Breast epithelium (tissue), 4 donors: ENCODE data around the gene GCNT4. TPM values are rescaled to one million over a fixed set of nuclear protein-coding genes. Genes with fewer than 3 reads are reported as not detected.
"Not testable (repeated sequence)": the region's sequence is repeated elsewhere in the genome, so short reads cannot be mapped to it uniquely, and the experiment has no call there.

Experiments
- DNase-seq, 2 donors: peaks; one replicate each; pipeline ENCODE4 v3.0.0-alpha.2; 2019; ENCODE audit warnings: low spot score in 2 of 2
- H3K27ac ChIP-seq, 2 donors: fragments of 200-600 bp; sonication (generic) in 1 of 2; one replicate each; pipeline ENCODE4 v1.5.1; 2016 to 2019; ENCODE audit warnings: mild to moderate bottlenecking in 1 of 2
- H3K27me3 ChIP-seq, 2 donors: fragments of 200-600 bp; sonication (generic) in 1 of 2; one replicate each; pipeline versions ENCODE4 v1.5.1 to v1.6.0; 2017 to 2019; ENCODE audit warnings: control low read depth in 1 of 2, mild to moderate bottlenecking in 1 of 2
- H3K36me3 ChIP-seq: fragments of 200-600 bp; one replicate; pipeline ENCODE4 v1.5.1; 2019
- H3K4me1 ChIP-seq, 2 donors: fragments of 200-600 bp; sonication (generic); one replicate each; pipeline ENCODE4 v1.5.1; 2016 to 2019; ENCODE audit warnings: control low read depth in 1 of 2
- H3K4me3 ChIP-seq, 3 donors: fragments of 200-600 bp; sonication (generic); 1 replicate in 2 of 3; 2 replicates in 1 of 3; pipeline ENCODE4 v1.5.1; 2016 to 2019; ENCODE audit warnings: mild to moderate bottlenecking in 3 of 3, moderate library complexity in 2 of 3
- H3K9me3 ChIP-seq, 2 donors: fragments of 200-600 bp; sonication (generic) in 1 of 2; one replicate each; pipeline ENCODE4 v1.5.1; 2016 to 2019; ENCODE audit warnings: control low read depth in 1 of 2
- CTCF ChIP-seq, 3 donors: fragments of 450-650 bp; IDR thresholded peaks; one replicate each; pipeline ENCODE4 v1.5.1; 2016 to 2017; ENCODE audit warnings: antibody characterized with exemption in 3 of 3, mild to moderate bottlenecking in 3 of 3, moderate library complexity in 3 of 3
- POLR2A ChIP-seq: fragments of 450-650 bp; IDR thresholded peaks from one replicate; pipeline ENCODE4 v1.6.1; 2016; ENCODE audit warnings: antibody characterized with exemption, mild to moderate bottlenecking, moderate library complexity
- POLR2AphosphoS5 ChIP-seq, 3 donors: sonication (generic); formaldehyde crosslinking; IDR thresholded peaks; one replicate each; pipeline ENCODE4 v1.6.1; 2017; ENCODE audit warnings: antibody characterized with exemption in 3 of 3
- intact Hi-C: fragments of 100-400 bp; cut with DNase I; formaldehyde crosslinking; loops from one replicate; pipeline ENCODE4 v1.15.1; 2023; ENCODE audit warnings: low total_unique reads
- total RNA-seq, 3 donors: library from RNA; depleted of rRNA; stranded (reverse); fragments of >200 nt; gene quantifications; one replicate each; pipeline ENCODE4 v1.1.0, GENCODE V29; 2016

Gene GCNT4
- total RNA-seq, 3 donors from 2014 or later: 1.3 to 2.3 (median 2.3) TPM

GRCh38 chr5:75081510-75081909 lies 29.2 kb upstream of the GCNT4 start:
- Histone ChIP-seq H3K4me1 (no peaks in the 10 kb centered on the region), H3K27me3 (no peaks in the 10 kb centered on the region), H3K27ac (no peak overlapping the region), H3K36me3 (no peaks in the 10 kb centered on the region), H3K9me3 (no peaks in the 10 kb centered on the region), H3K4me3 (no peak overlapping the region)
- intact Hi-C loops: no loop called here
- no peak for DNase-seq
- TF ChIP-seq POLR2AphosphoS5 (IDR thresholded peaks at IDR 0.05): no peak
- no peak for TF ChIP-seq CTCF (IDR thresholded peaks at IDR 0.05)
- TF ChIP-seq POLR2A: no peak

GRCh38 chr5:75079346-75079745 lies 27.0 kb upstream of the GCNT4 start:
- DNase-seq, H3K27ac ChIP-seq, H3K9me3 ChIP-seq, H3K4me1 ChIP-seq, H3K36me3 ChIP-seq, H3K27me3 ChIP-seq, intact Hi-C loops, H3K4me3 ChIP-seq: not testable (repeated sequence)

- intact Hi-C loops: no loop called here
- DNase-seq: no peak
- TF ChIP-seq POLR2AphosphoS5 (IDR thresholded peaks at IDR 0.05): no peak
- no peak for TF ChIP-seq POLR2A
- no peak for TF ChIP-seq CTCF (IDR thresholded peaks at IDR 0.05)
Measured at GRCh38 chr5:75078027-75078426, 25.7 kb upstream of the GCNT4 start.

GRCh38 chr5:75072061-75072460 lies 19.7 kb upstream of the GCNT4 start:
- intact Hi-C loops: no loop called here
- no peak for DNase-seq
- Histone ChIP-seq H3K4me1 (no peaks in the 10 kb centered on the region), H3K36me3 (no peaks in the 10 kb centered on the region), H3K4me3 (no peak overlapping the region), H3K27ac (no peak overlapping the region), H3K9me3 (no peaks in the 10 kb centered on the region), H3K27me3 (no peaks in the 10 kb centered on the region)
- TF ChIP-seq POLR2AphosphoS5 (IDR thresholded peaks at IDR 0.05) (no peak), CTCF (IDR thresholded peaks at IDR 0.05) (no peak), POLR2A (no peak)

More at GRCh38 chr5:75078027-75078426, 25.7 kb upstream of the GCNT4 start:
- no peaks in the 10 kb centered on the region for H3K4me1 ChIP-seq
- H3K4me3 ChIP-seq: no peak overlapping the region
- no peaks in the 10 kb centered on the region for H3K27me3 ChIP-seq
- H3K27ac ChIP-seq: no peak overlapping the region
- no peaks in the 10 kb centered on the region for H3K36me3 ChIP-seq
- H3K9me3 ChIP-seq: no peaks in the 10 kb centered on the region

GRCh38 chr5:75071100-75071499 lies 18.7 kb upstream of the GCNT4 start:
- Histone ChIP-seq H3K36me3 (no peaks in the 10 kb centered on the region), H3K27ac (no peak overlapping the region), H3K27me3 (no peaks in the 10 kb centered on the region), H3K9me3 (no peaks in the 10 kb centered on the region), H3K4me1 (no peaks in the 10 kb centered on the region), H3K4me3 (no peak overlapping the region)
- intact Hi-C loops: no loop called here
- TF ChIP-seq POLR2A: no peak
- TF ChIP-seq CTCF (IDR thresholded peaks at IDR 0.05): no peak
- no peak for TF ChIP-seq POLR2AphosphoS5 (IDR thresholded peaks at IDR 0.05)
- DNase-seq: no peak

- TF ChIP-seq POLR2A (no peak), POLR2AphosphoS5 (IDR thresholded peaks at IDR 0.05) (no peak), CTCF (IDR thresholded peaks at IDR 0.05) (no peak)
- DNase-seq: no peak
Measured at GRCh38 chr5:75067434-75067833, 15.1 kb upstream of the GCNT4 start.

More at GRCh38 chr5:75067434-75067833, 15.1 kb upstream of the GCNT4 start:
- H3K27ac ChIP-seq: no peak overlapping the region
- no peaks in the 10 kb centered on the region for H3K4me1 ChIP-seq
- no peaks in the 10 kb centered on the region for H3K9me3 ChIP-seq
- H3K27me3 ChIP-seq: no peaks in the 10 kb centered on the region
- no peak overlapping the region for H3K4me3 ChIP-seq
- intact Hi-C loops: no loop called here
- H3K36me3 ChIP-seq: no peaks in the 10 kb centered on the region
